ENCODE measurements around the gene FIGNL1.

The FIGNL1 gene

GRCh38 chr7:50448823-50449222 is 1.3 kb downstream of the FIGNL1 start:
- no peak overlapping the region for H3K27ac ChIP-seq
- TF ChIP-seq, protein P1, sequence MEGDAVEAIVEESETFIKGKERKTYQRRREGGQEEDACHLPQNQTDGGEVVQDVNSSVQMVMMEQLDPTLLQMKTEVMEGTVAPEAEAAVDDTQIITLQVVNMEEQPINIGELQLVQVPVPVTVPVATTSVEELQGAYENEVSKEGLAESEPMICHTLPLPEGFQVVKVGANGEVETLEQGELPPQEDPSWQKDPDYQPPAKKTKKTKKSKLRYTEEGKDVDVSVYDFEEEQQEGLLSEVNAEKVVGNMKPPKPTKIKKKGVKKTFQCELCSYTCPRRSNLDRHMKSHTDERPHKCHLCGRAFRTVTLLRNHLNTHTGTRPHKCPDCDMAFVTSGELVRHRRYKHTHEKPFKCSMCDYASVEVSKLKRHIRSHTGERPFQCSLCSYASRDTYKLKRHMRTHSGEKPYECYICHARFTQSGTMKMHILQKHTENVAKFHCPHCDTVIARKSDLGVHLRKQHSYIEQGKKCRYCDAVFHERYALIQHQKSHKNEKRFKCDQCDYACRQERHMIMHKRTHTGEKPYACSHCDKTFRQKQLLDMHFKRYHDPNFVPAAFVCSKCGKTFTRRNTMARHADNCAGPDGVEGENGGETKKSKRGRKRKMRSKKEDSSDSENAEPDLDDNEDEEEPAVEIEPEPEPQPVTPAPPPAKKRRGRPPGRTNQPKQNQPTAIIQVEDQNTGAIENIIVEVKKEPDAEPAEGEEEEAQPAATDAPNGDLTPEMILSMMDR (IDR thresholded peaks at IDR 0.05), result no peak
- TF ChIP-seq ZFX (IDR thresholded peaks at IDR 0.05; ENCODE audit: borderline replicate concordance), result no peak

DNA sequence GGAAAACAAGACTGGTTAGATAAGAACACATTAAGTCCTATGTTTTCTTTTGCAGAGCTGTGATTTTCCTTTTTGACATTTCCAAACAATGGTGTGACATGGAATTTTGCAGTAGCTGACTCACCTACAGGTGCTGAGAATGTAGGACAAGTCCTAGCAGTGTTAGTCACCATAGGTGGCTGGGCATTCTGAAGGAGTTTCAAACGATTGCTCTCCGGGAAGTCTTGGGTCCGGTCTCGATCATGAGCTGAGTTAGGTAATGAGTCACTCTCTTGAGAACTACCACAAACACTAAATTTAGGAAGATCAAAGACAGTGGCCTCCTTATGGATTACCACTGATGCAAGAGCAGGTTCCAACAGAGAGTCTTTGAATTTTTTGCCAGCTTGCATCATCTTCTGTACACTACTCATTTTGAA is 3.6 kb downstream of the FIGNL1 start:
- no peak overlapping the region for H3K27ac ChIP-seq

GRCh38 chr7:50436133-50436806 is 13.9 kb downstream of the FIGNL1 start:
- TF ChIP-seq, protein P1 (IDR thresholded peaks at IDR 0.05), result no peak
- no peak for TF ChIP-seq ZFX (IDR thresholded peaks at IDR 0.05; ENCODE audit: borderline replicate concordance)
- no peak overlapping the region for H3K27ac ChIP-seq

More for the DNA sequence above, 3.6 kb downstream of the FIGNL1 start:
- TF ChIP-seq, protein P1 (IDR thresholded peaks at IDR 0.05), result no peak
- no peak for TF ChIP-seq ZFX (IDR thresholded peaks at IDR 0.05; ENCODE audit: borderline replicate concordance)

GRCh38 chr7:50431722-50432305 is 18.3 kb downstream of the FIGNL1 start:
- H3K27ac ChIP-seq, result no peak overlapping the region
- TF ChIP-seq ZFX (IDR thresholded peaks at IDR 0.05; ENCODE audit: borderline replicate concordance), result no peak
- TF ChIP-seq, protein P1 (IDR thresholded peaks at IDR 0.05), result no peak

GRCh38 chr7:50431316-50431715 is 18.8 kb downstream of the FIGNL1 start:
- no peak overlapping the region for H3K27ac ChIP-seq
- no peak for TF ChIP-seq ZFX (IDR thresholded peaks at IDR 0.05; ENCODE audit: borderline replicate concordance)
- TF ChIP-seq, protein P1 (IDR thresholded peaks at IDR 0.05), result no peak

DNA sequence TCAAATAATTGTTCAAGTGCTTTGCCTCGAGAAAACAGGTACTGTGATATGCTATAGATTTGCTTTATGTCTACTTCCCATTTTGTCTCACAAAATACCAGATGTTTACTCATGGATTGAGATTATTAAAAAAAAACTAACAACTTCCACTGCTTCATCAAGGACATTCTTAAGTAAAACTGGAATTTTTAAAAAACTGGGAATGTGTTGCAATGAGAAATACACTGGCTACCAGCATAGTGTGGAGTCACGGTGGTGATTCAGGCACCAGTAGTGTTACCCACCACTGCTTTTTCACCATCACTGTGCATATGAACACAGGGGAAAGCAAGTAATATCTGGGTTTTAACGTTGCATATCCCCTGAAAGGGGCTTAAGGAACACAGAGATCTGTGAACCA is 21.2 kb downstream of the FIGNL1 start:
- TF ChIP-seq, protein P1 (IDR thresholded peaks at IDR 0.05), result no peak
- no peak for TF ChIP-seq ZFX (IDR thresholded peaks at IDR 0.05; ENCODE audit: borderline replicate concordance)
- H3K27ac ChIP-seq, result no peak overlapping the region

DNA sequence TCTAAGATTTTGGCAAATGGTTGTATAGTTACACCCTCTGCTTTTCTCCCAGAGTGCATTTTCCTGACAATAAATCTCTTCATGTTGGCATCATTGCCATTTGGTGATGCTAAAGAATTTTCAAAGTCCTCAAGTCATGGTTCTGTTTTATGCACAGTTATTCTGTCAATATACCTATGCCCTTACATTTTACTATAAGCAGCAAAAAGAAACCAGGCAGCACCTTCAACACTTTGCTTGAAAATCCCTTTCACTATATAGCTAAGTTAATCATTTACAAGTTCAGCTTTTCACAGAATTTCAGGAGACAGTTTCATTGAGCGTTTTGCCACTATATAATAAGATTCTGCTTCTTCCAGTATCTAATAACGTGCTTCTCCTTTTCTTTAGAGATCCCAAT is 22.6 kb downstream of the FIGNL1 start:
- TF ChIP-seq ZFX (IDR thresholded peaks at IDR 0.05; ENCODE audit: borderline replicate concordance), result no peak
- TF ChIP-seq, protein P1 (IDR thresholded peaks at IDR 0.05), result no peak
- H3K27ac ChIP-seq, result no peak overlapping the region

Measured in 22Rv1 (cell line).